ENCODE results near the gene PDLIM1. TPM values are rescaled to one million over a fixed set of nuclear protein-coding genes. Genes with fewer than 3 reads are reported as not detected.

PDLIM1 gene
- total and polyA plus RNA-seq, 10 donors: 101 to 225 (median 168) TPM

DNA sequence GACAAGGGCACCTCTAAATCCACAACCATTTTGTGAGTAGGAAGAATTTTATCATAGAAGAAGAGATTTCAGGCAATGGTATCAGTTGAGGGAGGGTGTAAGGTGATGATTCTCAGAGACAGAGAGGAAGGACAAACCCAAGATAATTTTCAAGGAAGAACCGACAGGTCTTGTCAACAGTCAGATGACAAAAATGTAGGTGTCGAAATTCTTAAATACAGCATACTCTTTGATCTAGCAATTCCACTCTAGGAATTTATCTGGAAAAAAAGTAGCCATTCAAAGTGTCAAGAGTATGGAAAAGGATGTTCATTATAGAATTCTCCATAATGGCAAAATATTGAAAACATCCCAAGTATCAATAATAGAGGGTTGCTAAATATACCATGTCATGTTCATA is 14.2 kb upstream of the PDLIM1 start:
- H3K4me3 ChIP-seq: no peak overlapping the region
- intact Hi-C loops (cut with DNase I; ENCODE audit: low total_unique reads): no loop called here
- TF ChIP-seq POLR2A (IDR thresholded peaks at IDR 0.05) (no peak), POLR2AphosphoS5 (IDR thresholded peaks at IDR 0.05) (no peak), CTCF (IDR thresholded peaks at IDR 0.05 in 8 of 11, conservative IDR thresholded peaks at IDR 0.05 in 3 of 11) (no peak)

GRCh38 chr10:95304463-95304862 is 13.7 kb upstream of the PDLIM1 start:
- Histone ChIP-seq H3K36me3 (no peaks in the 10 kb centered on the region), H3K27me3 (replicated peaks in 1 of 7) (no peaks in the 10 kb centered on the region), H3K4me3 (no peak overlapping the region), H3K9me3 (no peaks in the 10 kb centered on the region), H3K4me1 (no peaks in the 10 kb centered on the region), H3K27ac (no peak overlapping the region)
- no peak for DNase-seq
- no peak for TF ChIP-seq CTCF (IDR thresholded peaks at IDR 0.05 in 8 of 11, conservative IDR thresholded peaks at IDR 0.05 in 3 of 11)
- no peak for TF ChIP-seq POLR2A (IDR thresholded peaks at IDR 0.05)
- TF ChIP-seq POLR2AphosphoS5 (IDR thresholded peaks at IDR 0.05): no peak
- WGBS, 5 donors: 80 to 93% (median 86%) methylated on average over 4 of the region's 4 CpGs
- intact Hi-C loops (cut with DNase I; ENCODE audit: low total_unique reads): no loop called here

More for the DNA sequence above, 14.2 kb upstream of the PDLIM1 start:
- Histone ChIP-seq H3K27me3 (replicated peaks in 1 of 7) (no peaks in the 10 kb centered on the region), H3K36me3 (no peaks in the 10 kb centered on the region), H3K4me1 (peaks cover 0 to 5% (median 3%) of the 10 kb centered on the region in 6 donors), H3K27ac (no peak overlapping the region), H3K9me3 (no peaks in the 10 kb centered on the region)
- DNase-seq: no peak
- WGBS, 5 donors: 87 to 95% (median 94%) methylated on average over 2 of the region's 2 CpGs

- intact Hi-C loops (cut with DNase I; ENCODE audit: low total_unique reads): no loop called here
- Histone ChIP-seq H3K36me3 (no peaks in the 10 kb centered on the region), H3K4me3 (no peak overlapping the region), H3K27ac (no peak overlapping the region), H3K4me1 (no peaks in the 10 kb centered on the region), H3K9me3 (no peaks in the 10 kb centered on the region), H3K27me3 (replicated peaks in 1 of 7) (no peaks in the 10 kb centered on the region)
- no peak for DNase-seq
- 96 to 100% (median 97%) methylated on average over 1 of the region's 1 CpG for WGBS, 5 donors
- no peak for TF ChIP-seq POLR2A (IDR thresholded peaks at IDR 0.05)
- TF ChIP-seq CTCF (IDR thresholded peaks at IDR 0.05 in 8 of 11, conservative IDR thresholded peaks at IDR 0.05 in 3 of 11): no peak
- TF ChIP-seq POLR2AphosphoS5 (IDR thresholded peaks at IDR 0.05): no peak
Observed at GRCh38 chr10:95303950-95304349, 13.1 kb upstream of the PDLIM1 start.

- WGBS, 5 donors: 89 to 97% (median 91%) methylated on average over 8 of the region's 8 CpGs
- TF ChIP-seq POLR2A (IDR thresholded peaks at IDR 0.05): no peak
- TF ChIP-seq POLR2AphosphoS5 (IDR thresholded peaks at IDR 0.05): no peak
- no peak for TF ChIP-seq CTCF (IDR thresholded peaks at IDR 0.05 in 8 of 11, conservative IDR thresholded peaks at IDR 0.05 in 3 of 11)
- Histone ChIP-seq H3K9me3 (no peaks in the 10 kb centered on the region), H3K4me1 (no peaks in the 10 kb centered on the region), H3K27ac (no peak overlapping the region), H3K36me3 (no peaks in the 10 kb centered on the region), H3K27me3 (replicated peaks in 1 of 7) (no peaks in the 10 kb centered on the region), H3K4me3 (no peak overlapping the region)
- intact Hi-C loops (cut with DNase I; ENCODE audit: low total_unique reads): no loop called here
- DNase-seq: no peak
Observed at GRCh38 chr10:95303535-95303934, 12.7 kb upstream of the PDLIM1 start.
